SIG-M5 (cell line): ENCODE measurements around the gene CTCF.

Experiments used
- DNase-seq: peaks from one replicate; lab custom pipeline; 2025; lab: John Stamatoyannopoulos, UW

The CTCF gene

DNA sequence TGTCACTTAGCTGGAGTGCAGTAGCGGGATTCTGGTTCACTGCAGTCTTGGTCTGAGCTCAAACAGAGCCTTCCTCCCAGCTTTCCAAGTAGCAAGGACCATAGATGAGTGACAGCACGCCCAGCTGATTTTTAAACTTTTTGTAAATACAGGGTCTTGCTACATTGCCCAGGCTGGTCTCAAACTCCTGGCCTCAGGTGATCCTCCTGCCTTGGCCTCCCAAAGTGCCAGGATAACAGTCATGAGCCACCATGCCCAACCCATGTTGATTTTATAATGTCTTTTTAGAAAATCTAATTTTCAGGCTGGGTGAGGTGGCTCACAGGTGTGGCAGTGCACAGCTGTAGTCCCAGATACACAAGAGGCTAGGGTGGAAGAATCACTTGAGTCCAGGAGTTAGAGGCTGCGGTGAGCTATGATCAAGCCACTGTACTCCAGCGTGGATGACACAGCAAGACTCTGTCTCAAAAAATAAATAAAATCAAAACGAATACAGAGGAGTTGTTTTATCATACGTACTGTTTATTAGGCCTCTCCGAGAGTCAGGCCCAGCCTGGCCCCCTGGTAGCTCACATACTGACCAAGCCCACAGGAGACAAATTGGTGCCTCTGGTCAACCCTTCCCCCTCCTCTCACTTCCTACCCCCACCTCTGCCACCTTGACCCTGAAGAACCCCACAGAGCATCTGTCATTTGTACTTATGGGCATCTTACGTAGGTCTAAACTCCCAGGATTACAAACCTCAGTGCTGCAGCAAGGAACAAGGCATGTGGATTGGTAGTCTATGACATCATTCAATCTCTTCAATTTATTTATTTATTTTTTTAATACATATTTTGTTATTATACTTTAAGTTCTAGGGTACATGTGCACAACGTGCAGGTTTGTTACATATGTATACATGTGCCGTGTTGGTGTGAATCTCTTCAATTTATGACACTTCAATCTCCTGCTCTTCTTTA lies 117.9 kb downstream of the CTCF start:
- no peak for DNase-seq

DNA sequence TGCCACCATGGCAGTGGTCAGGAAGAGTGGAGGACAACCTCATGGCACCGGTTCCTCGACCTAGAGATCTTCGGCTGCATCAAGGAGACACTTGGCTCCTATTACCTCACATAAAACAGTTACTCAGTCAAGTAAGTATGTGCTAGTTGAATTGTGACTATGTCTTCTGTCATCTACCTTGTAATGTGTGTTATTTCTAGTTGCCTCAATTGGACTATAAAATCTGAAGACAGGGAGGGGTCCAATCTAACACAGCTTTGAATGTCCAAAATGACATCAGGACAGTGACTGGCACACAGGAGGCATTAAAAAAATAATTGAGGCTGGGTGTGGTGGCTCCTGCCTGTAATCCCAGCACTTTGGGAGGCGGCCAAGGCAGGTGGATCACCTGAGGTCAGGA lies 121.4 kb downstream of the CTCF start:
- DNase-seq: no peak

DNA sequence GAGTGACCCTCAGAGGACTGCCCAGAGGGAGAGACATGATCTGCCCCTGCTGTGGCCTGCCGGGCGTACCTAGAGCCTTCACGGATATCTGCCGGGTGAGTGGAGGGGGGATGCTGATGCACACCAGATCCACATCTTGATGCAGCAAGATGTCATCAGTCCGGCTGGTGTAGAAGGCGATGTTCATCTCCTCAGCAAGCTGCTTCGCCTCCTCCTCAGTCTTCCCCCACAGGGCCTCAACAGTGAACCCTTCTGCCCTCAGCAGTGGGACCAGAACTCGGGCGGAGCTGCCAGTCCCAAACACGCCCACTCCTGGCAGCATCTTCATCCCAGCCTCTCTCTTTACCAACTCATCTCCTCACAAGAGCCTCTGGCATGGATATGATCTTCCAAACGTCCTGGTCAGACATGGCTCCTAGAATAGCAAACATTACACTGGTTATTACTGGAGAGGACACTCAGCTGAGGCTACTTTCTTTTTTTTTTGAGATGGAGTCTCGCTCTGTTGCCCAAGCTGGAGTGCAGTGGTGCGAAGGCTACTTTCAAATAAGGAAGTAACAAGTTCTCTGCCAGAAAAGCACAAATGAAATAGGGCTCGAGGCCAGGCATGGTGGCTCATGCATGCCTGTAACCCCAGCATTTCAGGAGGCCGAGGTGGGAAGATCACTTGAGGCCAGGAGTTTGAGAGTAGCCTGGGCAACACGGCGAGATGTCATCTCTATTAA lies 123.2 kb downstream of the CTCF start:
- DNase-seq: no peak
